GM12874 (cell line): ENCODE measurements around the gene BRD4.

ENCODE experiments used
- CTCF ChIP-seq: IDR thresholded peaks from 2 replicates; pipeline ENCODE4 v1.5.1; 2011; ENCODE audit warnings: low read depth, mild to moderate bottlenecking, control low read depth, low read length, moderate library complexity; ENCODE audit not compliant: insufficient read depth

BRD4 gene

GRCh38 chr19:15198951-15199660, 133.2 kb downstream of the BRD4 start:
- TF ChIP-seq CTCF, result no peak

GRCh38 chr19:15197942-15198341, 134.4 kb downstream of the BRD4 start:
- TF ChIP-seq CTCF, result no peak

GRCh38 chr19:15197275-15197941, 134.9 kb downstream of the BRD4 start:
- TF ChIP-seq CTCF, result no peak

GRCh38 chr19:15196360-15197005, 135.9 kb downstream of the BRD4 start:
- TF ChIP-seq CTCF, result no peak

GRCh38 chr19:15195371-15196334, 136.7 kb downstream of the BRD4 start:
- TF ChIP-seq CTCF, result peak; percentile 19; the same call in 1 of the 2 replicates

GRCh38 chr19:15194938-15195337, 137.4 kb downstream of the BRD4 start:
- TF ChIP-seq CTCF, result no peak
